HepG2 (cell line): ENCODE data around the gene SCMH1. TPM values are rescaled to one million over a fixed set of nuclear protein-coding genes. Genes with fewer than 3 reads are reported as not detected.

Experiments
- CBX2 ChIP-seq, 2 experiments: fragments of 200-600 bp in 1 of 2; sonication (generic); formaldehyde crosslinking in 1 of 2; IDR thresholded peaks; 2 replicates each; pipeline versions ENCODE4 v1.7.0 to v1.8.1; 2018 to 2022; ENCODE audit warnings: low read depth in 2 of 2, low read length in 1 of 2, mild to moderate bottlenecking in 1 of 2, missing genetic modification reagents in 1 of 2
- EHMT2 ChIP-seq: fragments of 200-600 bp; sonication (generic); IDR thresholded peaks from 2 replicates; pipeline ENCODE4 v1.7.0; 2017; ENCODE audit warnings: antibody characterized with exemption, low read depth, low read length, borderline replicate concordance
- ETV6 ChIP-seq: sonication (generic); formaldehyde crosslinking; conservative IDR thresholded peaks from 2 replicates; pipeline ENCODE4 v1.4.0; 2020; ENCODE audit warnings: missing genetic modification reagents
- KLF6 ChIP-seq: IDR thresholded peaks from 2 replicates; pipeline ENCODE4 v1.8.0; 2016; ENCODE audit warnings: missing biosample characterization, missing genetic modification reagents
- MED13 ChIP-seq: sonication (generic); formaldehyde crosslinking; IDR thresholded peaks from 2 replicates; pipeline ENCODE4 v1.5.0; 2020; ENCODE audit warnings: missing genetic modification reagents
- MED8 ChIP-seq: sonication (generic); formaldehyde crosslinking; IDR thresholded peaks from 2 replicates; pipeline ENCODE4 v1.8.1; 2023; ENCODE audit warnings: mild to moderate bottlenecking, missing genetic modification reagents; ENCODE audit not compliant: insufficient replicate concordance
- NFE2 ChIP-seq: sonication (generic); formaldehyde crosslinking; IDR thresholded peaks from 2 replicates; pipeline ENCODE4 v1.4.0; 2020; ENCODE audit warnings: missing genetic modification reagents
- NONO ChIP-seq, 2 experiments: fragments of 450-650 bp in 1 of 2; sonication (generic) in 1 of 2; formaldehyde crosslinking in 1 of 2; IDR thresholded peaks in 1 of 2; conservative IDR thresholded peaks in 1 of 2; 2 replicates each; pipeline versions ENCODE4 v1.6.1 to v1.8.0; 2017 to 2022; ENCODE audit warnings: mild to moderate bottlenecking in 1 of 2, missing genetic modification reagents in 1 of 2, moderate library complexity in 1 of 2
- SETDB1 ChIP-seq: sonication (generic); formaldehyde crosslinking; IDR thresholded peaks from 2 replicates; pipeline ENCODE4 v1.5.1; 2020; ENCODE audit warnings: missing genetic modification reagents, mild to moderate bottlenecking, borderline replicate concordance
- TAF15 ChIP-seq: fragments of 200-400 bp; formaldehyde crosslinking; IDR thresholded peaks from one replicate; pipeline ENCODE4 v1.6.1; 2018; ENCODE audit warnings: mild to moderate bottlenecking, low read depth, low read length; ENCODE audit not compliant: poor library complexity, severe bottlenecking
- TCF7 ChIP-seq: sonication (generic); IDR thresholded peaks from 2 replicates; pipeline ENCODE4 v1.6.1; 2016; ENCODE audit warnings: antibody characterized with exemption, low read depth
- THYN1 ChIP-seq: sonication (generic); formaldehyde crosslinking; IDR thresholded peaks from 2 replicates; pipeline ENCODE4 v1.8.1; 2023; ENCODE audit warnings: low read depth, mild to moderate bottlenecking, moderate library complexity, missing genetic modification reagents, borderline replicate concordance
- U2AF1 ChIP-seq: fragments of 200-400 bp; formaldehyde crosslinking; optimal IDR thresholded peaks from 2 replicates; pipeline ENCODE3; 2017; ENCODE audit warnings: mild to moderate bottlenecking, low read depth, low read length
- YY1 ChIP-seq: IDR thresholded peaks from 2 replicates; pipeline ENCODE4 v1.6.1; 2011; ENCODE audit warnings: low read length, low read depth, moderate library complexity, mild to moderate bottlenecking; ENCODE audit not compliant: insufficient read depth, insufficient replicate concordance
- ZBTB1 ChIP-seq: sonication (generic); formaldehyde crosslinking; IDR thresholded peaks from 2 replicates; pipeline ENCODE4 v1.4.0; 2020; ENCODE audit warnings: missing genetic modification reagents, borderline replicate concordance
- ZFP90 ChIP-seq: sonication (generic); formaldehyde crosslinking; IDR thresholded peaks from 2 replicates; pipeline ENCODE4 v1.8.0; 2022; ENCODE audit warnings: missing genetic modification reagents, mild to moderate bottlenecking, inconsistent platforms, borderline replicate concordance
- ZNF333 ChIP-seq: sonication (generic); formaldehyde crosslinking; IDR thresholded peaks from 2 replicates; pipeline ENCODE4 v1.4.0; 2020; ENCODE audit warnings: mild to moderate bottlenecking, missing genetic modification reagents, borderline replicate concordance
- ZNF350 ChIP-seq: sonication (generic); formaldehyde crosslinking; IDR thresholded peaks from 2 replicates; pipeline ENCODE4 v1.4.0; 2020; ENCODE audit warnings: mild to moderate bottlenecking, low read depth, missing genetic modification reagents, borderline replicate concordance
- ZNF431 ChIP-seq: sonication (generic); formaldehyde crosslinking; IDR thresholded peaks from 2 replicates; pipeline ENCODE4 v1.9.0; 2022; ENCODE audit warnings: missing genetic modification reagents, low read depth, mild to moderate bottlenecking, borderline replicate concordance
- ZNF740 ChIP-seq: sonication (generic); formaldehyde crosslinking; IDR thresholded peaks from 2 replicates; pipeline ENCODE4 v1.4.0; 2020; ENCODE audit warnings: missing genetic modification reagents
- ZNF773 ChIP-seq: sonication (generic); formaldehyde crosslinking; IDR thresholded peaks from 2 replicates; pipeline ENCODE4 v1.4.0; 2020; ENCODE audit warnings: missing genetic modification reagents, borderline replicate concordance
- polyA plus RNA-seq, 8 experiments: library from polyadenylated mRNA; depleted of rRNA in 3 of 8; stranded (reverse) in 7 of 8; unstranded in 1 of 8; fragments of >200 nt; fragmentation: Illumina TruSeq in 4 of 8; extraction: Trizol in 4 of 8; gene quantifications; 2 replicates each; pipeline versions ENCODE4 v1.2.1 to v1.2.3, GENCODE V29; 2011 to 2016; ENCODE audit warnings: low read depth in 4 of 8, missing spikeins in 1 of 8, mixed read lengths in 1 of 8; ENCODE audit not compliant: insufficient read depth in 1 of 8
- total RNA-seq, 5 experiments: library from RNA; depleted of rRNA; stranded (reverse); fragments of >200 nt; fragmentation: Illumina TruSeq; extraction: Trizol; gene quantifications; 2 replicates each; pipeline ENCODE4 v1.2.3, GENCODE V29; 2016; ENCODE audit warnings: low read depth in 1 of 5
- TF ChIP-seq, protein P1 (sequence below): IDR thresholded peaks from 2 replicates; pipeline ENCODE4 v1.6.1; 2016; ENCODE audit warnings: low read depth, borderline replicate concordance
- TF ChIP-seq, protein P2 (sequence below): sonication (generic); formaldehyde crosslinking; IDR thresholded peaks from 2 replicates; pipeline ENCODE4 v1.8.1; 2023; ENCODE audit warnings: mild to moderate bottlenecking, moderate library complexity, missing genetic modification reagents
- TF ChIP-seq, protein P3 (sequence below): sonication (generic); formaldehyde crosslinking; IDR thresholded peaks from 2 replicates; pipeline ENCODE4 v1.4.0; 2020; ENCODE audit warnings: mild to moderate bottlenecking, missing genetic modification reagents, borderline replicate concordance
- TF ChIP-seq, protein P4 (sequence below): sonication (generic); formaldehyde crosslinking; IDR thresholded peaks from 2 replicates; pipeline ENCODE4 v1.4.0; 2020; ENCODE audit warnings: mild to moderate bottlenecking, missing genetic modification reagents

The SCMH1 gene
- total and polyA plus RNA-seq, 2 of the 13 experiments (the other 11 are each of a cell fraction or from before 2014, with no cell fraction given): 41.8 to 52.6 TPM

GRCh38 chr1:40979241-40980067, 262.7 kb downstream of the SCMH1 start, which contains the start of gene CTPS1 (continued):
- TF ChIP-seq ZBTB1: no peak
- TF ChIP-seq, protein P1, sequence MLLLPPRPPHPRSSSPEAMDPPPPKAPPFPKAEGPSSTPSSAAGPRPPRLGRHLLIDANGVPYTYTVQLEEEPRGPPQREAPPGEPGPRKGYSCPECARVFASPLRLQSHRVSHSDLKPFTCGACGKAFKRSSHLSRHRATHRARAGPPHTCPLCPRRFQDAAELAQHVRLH (CRISPR knock-in tag): no peak
- peak; percentile 66; the same call in 1 of the 2 replicates for TF ChIP-seq KLF6 (CRISPR knock-in tag)
- TF ChIP-seq ZNF333: peak; percentile 80; the same call in 1 of the 2 replicates
- TF ChIP-seq ZNF431 (CRISPR knock-in tag): peak; percentile 23; the same call in 1 of the 2 replicates
- no peak for TF ChIP-seq MED8 (CRISPR knock-in tag)
- TF ChIP-seq, protein P2, sequence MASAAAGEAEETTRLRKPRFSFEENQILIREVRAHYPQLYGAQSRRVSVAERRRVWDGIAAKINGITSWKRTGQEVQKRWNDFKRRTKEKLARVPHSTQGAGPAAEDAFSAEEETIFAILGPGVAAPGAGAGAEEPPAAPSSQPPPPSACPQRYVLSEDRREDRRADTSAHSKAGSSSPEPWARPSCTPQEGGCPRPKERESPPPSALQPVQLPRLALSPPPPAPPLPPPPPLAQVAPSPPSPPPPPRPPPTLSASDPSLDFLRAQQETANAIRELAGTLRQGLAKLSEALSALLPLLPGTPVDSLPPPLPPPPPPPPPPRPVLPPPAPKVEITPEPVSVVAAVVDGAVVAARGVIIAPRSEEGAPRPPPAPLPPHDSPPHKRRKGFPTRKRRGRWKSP: peak; percentile 59; the same call in 1 of the 2 replicates
- peak; percentile 60 for TF ChIP-seq TAF15
- no peak for TF ChIP-seq NONO (IDR thresholded peaks at IDR 0.05)
- TF ChIP-seq NONO (CRISPR knock-in tag; conservative IDR thresholded peaks at IDR 0.05): peak; percentile 75; the same call in 1 of the 2 replicates
- no peak for TF ChIP-seq ZFP90 (CRISPR knock-in tag)
- TF ChIP-seq THYN1 (CRISPR knock-in tag): no peak
- TF ChIP-seq ZNF350 (CRISPR knock-in tag): no peak
- TF ChIP-seq TCF7: no peak
- no peak for TF ChIP-seq EHMT2
- no peak for TF ChIP-seq NFE2 (CRISPR knock-in tag)
- TF ChIP-seq CBX2 (IDR thresholded peaks at IDR 0.05; ENCODE audit: low read depth, low read length): no peak
- TF ChIP-seq CBX2 (CRISPR knock-in tag; IDR thresholded peaks at IDR 0.05; ENCODE audit: low read depth): no peak
- peak; percentile 51; the same call in 1 of the 2 replicates for TF ChIP-seq ETV6 (CRISPR knock-in tag)
- no peak for TF ChIP-seq YY1
- TF ChIP-seq U2AF1: no peak
- no peak for TF ChIP-seq MED13 (CRISPR knock-in tag)
- TF ChIP-seq, protein P3, sequence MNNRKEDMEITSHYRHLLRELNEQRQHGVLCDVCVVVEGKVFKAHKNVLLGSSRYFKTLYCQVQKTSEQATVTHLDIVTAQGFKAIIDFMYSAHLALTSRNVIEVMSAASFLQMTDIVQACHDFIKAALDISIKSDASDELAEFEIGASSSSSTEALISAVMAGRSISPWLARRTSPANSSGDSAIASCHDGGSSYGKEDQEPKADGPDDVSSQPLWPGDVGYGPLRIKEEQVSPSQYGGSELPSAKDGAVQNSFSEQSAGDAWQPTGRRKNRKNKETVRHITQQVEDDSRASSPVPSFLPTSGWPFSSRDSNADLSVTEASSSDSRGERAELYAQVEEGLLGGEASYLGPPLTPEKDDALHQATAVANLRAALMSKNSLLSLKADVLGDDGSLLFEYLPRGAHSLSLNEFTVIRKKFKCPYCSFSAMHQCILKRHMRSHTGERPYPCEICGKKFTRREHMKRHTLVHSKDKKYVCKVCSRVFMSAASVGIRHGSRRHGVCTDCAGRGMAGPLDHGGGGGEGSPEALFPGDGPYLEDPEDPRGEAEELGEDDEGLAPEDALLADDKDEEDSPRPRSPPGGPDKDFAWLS (CRISPR knock-in tag): no peak
- TF ChIP-seq, protein P4, sequence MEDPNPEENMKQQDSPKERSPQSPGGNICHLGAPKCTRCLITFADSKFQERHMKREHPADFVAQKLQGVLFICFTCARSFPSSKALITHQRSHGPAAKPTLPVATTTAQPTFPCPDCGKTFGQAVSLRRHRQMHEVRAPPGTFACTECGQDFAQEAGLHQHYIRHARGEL: no peak
- TF ChIP-seq ZNF773 (CRISPR knock-in tag): no peak
- TF ChIP-seq ZNF740: no peak
- TF ChIP-seq SETDB1 (CRISPR knock-in tag): no peak
